ENCODE data around the gene AIFM2. TPM values are rescaled to one million over a fixed set of nuclear protein-coding genes. Genes with fewer than 3 reads are reported as not detected.

The AIFM2 gene
- total and polyA plus RNA-seq, 2 donors (not counting 1 experiment from before 2014, with no cell fraction given) = 11.1 to 15.5 TPM

DNA sequence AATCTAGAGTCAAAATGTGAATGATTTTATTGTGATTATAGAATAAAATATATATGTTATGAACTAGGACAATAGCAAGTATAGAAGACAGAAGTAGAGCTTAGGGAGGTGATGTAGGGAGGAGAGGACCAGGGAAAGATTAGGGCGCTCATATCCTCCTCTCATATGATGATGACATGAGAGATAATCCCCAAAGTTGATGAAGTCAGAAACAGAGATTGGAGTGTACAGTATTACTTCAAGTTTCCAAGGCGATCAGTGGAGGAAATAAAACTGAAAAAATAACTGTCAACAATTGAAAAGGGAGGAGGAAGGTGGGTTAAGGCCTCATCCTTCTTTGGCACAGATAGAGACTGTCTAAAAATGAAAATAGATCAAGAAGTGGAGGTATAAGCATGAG is 65.0 kb downstream of the AIFM2 start:
- no peak overlapping the region for H3K9ac ChIP-seq (ENCODE audit: insufficient read depth, low read length)
- no peak for DNase-seq (ENCODE audit: low read depth in 2 of 2)
- H3K4me2 ChIP-seq (ENCODE audit: extremely low read depth, insufficient read depth, low read length) = no peak overlapping the region
- H3K9me3 ChIP-seq (ENCODE audit: control insufficient read depth, insufficient read depth, low read depth, low read length) = no peaks in the 10 kb centered on the region
- H3K79me2 ChIP-seq (ENCODE audit: control insufficient read depth, insufficient read depth, low read length) = no peaks in the 10 kb centered on the region
- no peaks in the 10 kb centered on the region for H3K4me1 ChIP-seq (ENCODE audit: control insufficient read depth, extremely low read depth, insufficient read depth, low read length)
- H3K27me3 ChIP-seq (ENCODE audit: control insufficient read depth, insufficient read depth, low read length) = no peaks in the 10 kb centered on the region
- no peaks in the 10 kb centered on the region for H4K20me1 ChIP-seq (ENCODE audit: control insufficient read depth, extremely low read depth, insufficient read depth, low read length)
- H3K4me3 ChIP-seq (replicated peaks in 1 of 4; ENCODE audit: control extremely low read depth in 1 of 4, insufficient read depth in 1 of 4, low read depth in 3 of 4, low read length in 4 of 4) = no peak overlapping the region
- H2AFZ ChIP-seq (ENCODE audit: low read length) = no peak overlapping the region
- no peaks in the 10 kb centered on the region for H3K36me3 ChIP-seq (ENCODE audit: control insufficient read depth, insufficient read depth, low read length)
- H3K27ac ChIP-seq (ENCODE audit: insufficient read depth, low read length) = no peak overlapping the region
- TF ChIP-seq, protein P1, sequence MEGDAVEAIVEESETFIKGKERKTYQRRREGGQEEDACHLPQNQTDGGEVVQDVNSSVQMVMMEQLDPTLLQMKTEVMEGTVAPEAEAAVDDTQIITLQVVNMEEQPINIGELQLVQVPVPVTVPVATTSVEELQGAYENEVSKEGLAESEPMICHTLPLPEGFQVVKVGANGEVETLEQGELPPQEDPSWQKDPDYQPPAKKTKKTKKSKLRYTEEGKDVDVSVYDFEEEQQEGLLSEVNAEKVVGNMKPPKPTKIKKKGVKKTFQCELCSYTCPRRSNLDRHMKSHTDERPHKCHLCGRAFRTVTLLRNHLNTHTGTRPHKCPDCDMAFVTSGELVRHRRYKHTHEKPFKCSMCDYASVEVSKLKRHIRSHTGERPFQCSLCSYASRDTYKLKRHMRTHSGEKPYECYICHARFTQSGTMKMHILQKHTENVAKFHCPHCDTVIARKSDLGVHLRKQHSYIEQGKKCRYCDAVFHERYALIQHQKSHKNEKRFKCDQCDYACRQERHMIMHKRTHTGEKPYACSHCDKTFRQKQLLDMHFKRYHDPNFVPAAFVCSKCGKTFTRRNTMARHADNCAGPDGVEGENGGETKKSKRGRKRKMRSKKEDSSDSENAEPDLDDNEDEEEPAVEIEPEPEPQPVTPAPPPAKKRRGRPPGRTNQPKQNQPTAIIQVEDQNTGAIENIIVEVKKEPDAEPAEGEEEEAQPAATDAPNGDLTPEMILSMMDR (conservative IDR thresholded peaks at IDR 0.05 in 1 of 2, IDR thresholded peaks at IDR 0.05 in 1 of 2; ENCODE audit: low read depth in 1 of 2, low read length in 2 of 2) = no peak
- TF ChIP-seq EZH2 (IDR thresholded peaks at IDR 0.05; ENCODE audit: low read length, missing control alignments) = no peak

DNA sequence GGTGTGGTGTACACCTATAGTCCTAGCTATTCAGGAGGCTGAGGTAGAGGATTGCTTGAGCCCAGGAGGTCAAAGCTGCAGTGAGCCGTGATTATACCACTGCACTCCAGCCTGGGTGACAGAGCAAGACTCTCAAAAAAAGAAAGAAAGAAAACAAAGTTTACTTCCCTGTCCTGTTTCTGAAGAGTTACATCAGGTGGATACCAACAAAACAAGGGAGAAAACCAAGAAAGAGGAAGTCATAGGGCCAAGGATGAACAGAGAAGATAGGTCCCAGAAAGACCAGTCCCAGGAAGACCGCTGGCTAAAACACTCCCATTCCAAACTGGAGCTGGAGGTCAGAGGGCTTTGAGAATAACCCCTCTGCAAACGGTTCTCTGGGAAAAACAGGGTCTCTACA is 66.4 kb downstream of the AIFM2 start:
- Histone ChIP-seq H4K20me1 (ENCODE audit: control insufficient read depth, extremely low read depth, insufficient read depth, low read length) (no peaks in the 10 kb centered on the region), H3K4me2 (ENCODE audit: extremely low read depth, insufficient read depth, low read length) (no peak overlapping the region), H3K9ac (ENCODE audit: insufficient read depth, low read length) (no peak overlapping the region), H3K79me2 (ENCODE audit: control insufficient read depth, insufficient read depth, low read length) (no peaks in the 10 kb centered on the region), H3K4me3 (replicated peaks in 1 of 4; ENCODE audit: control extremely low read depth in 1 of 4, insufficient read depth in 1 of 4, low read depth in 3 of 4, low read length in 4 of 4) (no peak overlapping the region), H3K27ac (ENCODE audit: insufficient read depth, low read length) (no peak overlapping the region), H3K36me3 (ENCODE audit: control insufficient read depth, insufficient read depth, low read length) (no peaks in the 10 kb centered on the region), H3K27me3 (ENCODE audit: control insufficient read depth, insufficient read depth, low read length) (no peaks in the 10 kb centered on the region), H3K4me1 (ENCODE audit: control insufficient read depth, extremely low read depth, insufficient read depth, low read length) (no peaks in the 10 kb centered on the region), H2AFZ (ENCODE audit: low read length) (no peak overlapping the region), H3K9me3 (ENCODE audit: control insufficient read depth, insufficient read depth, low read depth, low read length) (no peaks in the 10 kb centered on the region)
- DNase-seq (ENCODE audit: low read depth in 2 of 2) = no peak
- TF ChIP-seq EZH2 (IDR thresholded peaks at IDR 0.05; ENCODE audit: low read length, missing control alignments) = no peak
- TF ChIP-seq, protein P1 (conservative IDR thresholded peaks at IDR 0.05 in 1 of 2, IDR thresholded peaks at IDR 0.05 in 1 of 2; ENCODE audit: low read depth in 1 of 2, low read length in 2 of 2) = no peak

DNA sequence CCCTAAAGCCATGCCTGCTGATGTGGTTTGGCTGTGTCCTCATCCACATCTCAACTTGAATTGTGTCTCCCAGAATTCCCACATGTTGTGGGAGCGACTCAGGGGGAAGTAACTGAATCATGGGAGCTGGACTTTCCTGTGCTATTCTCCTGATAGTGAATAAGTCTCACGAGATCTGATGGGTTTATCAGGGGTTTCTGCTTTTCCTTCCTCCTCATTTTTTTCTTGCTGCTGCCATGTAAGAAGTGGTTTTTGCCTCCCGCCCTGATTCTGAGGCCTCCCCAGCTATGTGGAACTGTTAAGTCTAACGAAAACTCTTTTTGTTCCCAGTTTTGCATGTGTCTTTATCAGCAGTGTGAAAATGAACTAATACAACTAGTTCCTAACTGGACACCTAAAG is 68.1 kb downstream of the AIFM2 start:
- H3K36me3 ChIP-seq (ENCODE audit: control insufficient read depth, insufficient read depth, low read length) = no peaks in the 10 kb centered on the region
- H3K9me3 ChIP-seq (ENCODE audit: control insufficient read depth, insufficient read depth, low read depth, low read length) = no peaks in the 10 kb centered on the region
- no peak overlapping the region for H2AFZ ChIP-seq (ENCODE audit: low read length)
- no peak overlapping the region for H3K4me2 ChIP-seq (ENCODE audit: extremely low read depth, insufficient read depth, low read length)
- H4K20me1 ChIP-seq (ENCODE audit: control insufficient read depth, extremely low read depth, insufficient read depth, low read length) = no peaks in the 10 kb centered on the region
- no peaks in the 10 kb centered on the region for H3K27me3 ChIP-seq (ENCODE audit: control insufficient read depth, insufficient read depth, low read length)
- no peak overlapping the region for H3K9ac ChIP-seq (ENCODE audit: insufficient read depth, low read length)
- no peaks in the 10 kb centered on the region for H3K79me2 ChIP-seq (ENCODE audit: control insufficient read depth, insufficient read depth, low read length)
- H3K27ac ChIP-seq (ENCODE audit: insufficient read depth, low read length) = no peak overlapping the region
- no peak for TF ChIP-seq EZH2 (IDR thresholded peaks at IDR 0.05; ENCODE audit: low read length, missing control alignments)
- TF ChIP-seq, protein P1 (conservative IDR thresholded peaks at IDR 0.05 in 1 of 2, IDR thresholded peaks at IDR 0.05 in 1 of 2; ENCODE audit: low read depth in 1 of 2, low read length in 2 of 2) = no peak
- DNase-seq (ENCODE audit: low read depth in 2 of 2) = no peak
- no peaks in the 10 kb centered on the region for H3K4me1 ChIP-seq (ENCODE audit: control insufficient read depth, extremely low read depth, insufficient read depth, low read length)
- H3K4me3 ChIP-seq (replicated peaks in 1 of 4; ENCODE audit: control extremely low read depth in 1 of 4, insufficient read depth in 1 of 4, low read depth in 3 of 4, low read length in 4 of 4) = no peak overlapping the region
